WTC11 (cell line): Measurements from ENCODE around the gene DHX58. TPM values are rescaled to one million over a fixed set of nuclear protein-coding genes. Genes with fewer than 3 reads are reported as not detected.

Source experiments
- ATAC-seq: fragments of 200-7000 bp; cut with Tn5 transposase; 2 replicates; pipeline ENCODE4 v1.10.0; 2021; ENCODE audit warnings: mild to moderate bottlenecking, moderate library complexity
- CTCF ChIA-PET: fragments of 300-600 bp; sonication (Branson Sonifier 250); formaldehyde crosslinking; loops from one replicate; lab custom pipeline; 2021; ENCODE audit warnings: antibody characterized with exemption; lab: Charles Lee
- POLR2A ChIA-PET: fragments of 350-600 bp; sonication (Branson Sonifier 250); formaldehyde crosslinking; loops from one replicate; lab custom pipeline; 2021; ENCODE audit warnings: antibody characterized with exemption; lab: Charles Lee
- DNase-seq: peaks from one replicate; pipeline ENCODE4 v3.0.0; 2021; ENCODE audit warnings: low spot score
- H3K27ac Mint-ChIP-seq: 2 replicates; pipeline ENCODE4 v1.8.0; 2021; ENCODE audit warnings: mixed read lengths
- H3K27me3 Mint-ChIP-seq: 2 replicates; pipeline ENCODE4 v1.8.0; 2021; ENCODE audit warnings: low read depth, mild to moderate bottlenecking, moderate library complexity, mixed read lengths
- H3K36me3 Mint-ChIP-seq: 2 replicates; pipeline ENCODE4 v1.8.0; 2021; ENCODE audit warnings: mixed read lengths
- H3K4me1 Mint-ChIP-seq: 2 replicates; pipeline ENCODE4 v1.8.0; 2022; ENCODE audit warnings: mixed read lengths
- H3K4me3 Mint-ChIP-seq: 2 replicates; pipeline ENCODE4 v1.8.0; 2021; ENCODE audit warnings: mild to moderate bottlenecking, moderate library complexity, mixed read lengths
- H3K9me3 Mint-ChIP-seq: 2 replicates; pipeline ENCODE4 v1.8.0; 2021; ENCODE audit warnings: mixed read lengths
- FOXK1 ChIP-seq: sonication (generic); formaldehyde crosslinking; IDR thresholded peaks from 2 replicates; pipeline ENCODE4 v1.8.0; 2022; ENCODE audit warnings: mild to moderate bottlenecking, moderate library complexity, missing genetic modification reagents
- GABPB1 ChIP-seq: sonication (generic); formaldehyde crosslinking; IDR thresholded peaks from 2 replicates; pipeline ENCODE4 v1.8.1; 2023; ENCODE audit warnings: mild to moderate bottlenecking, missing genetic modification reagents
- ZNF396 ChIP-seq: fragments of 250-450 bp; sonication (Bioruptor Pico); IDR thresholded peaks from 2 replicates; pipeline ENCODE4 v1.8.0; 2021; ENCODE audit warnings: mild to moderate bottlenecking, moderate library complexity, borderline replicate concordance
- total RNA-seq: library from RNA; stranded (reverse); gene quantifications from 3 replicates; pipeline ENCODE4 v1.2.3, GENCODE V29; 2021
- TF ChIP-seq, protein P1 (sequence below): sonication (generic); formaldehyde crosslinking; IDR thresholded peaks from 2 replicates; pipeline ENCODE4 v1.8.0; 2022; ENCODE audit warnings: mild to moderate bottlenecking, missing genetic modification reagents
- TF ChIP-seq, protein P2 (sequence below): fragments of 250-450 bp; sonication (Bioruptor Pico); conservative IDR thresholded peaks from 2 replicates; pipeline ENCODE4 v1.9.0; 2021; ENCODE audit warnings: mild to moderate bottlenecking
- TF ChIP-seq, protein P3 (sequence below): sonication (generic); formaldehyde crosslinking; IDR thresholded peaks from 2 replicates; pipeline ENCODE4 v1.8.0; 2023; ENCODE audit warnings: missing genetic modification reagents, mild to moderate bottlenecking, borderline replicate concordance
- TF ChIP-seq, protein P4 (sequence below): sonication (generic); formaldehyde crosslinking; IDR thresholded peaks from 2 replicates; pipeline ENCODE4 v1.8.0; 2022; ENCODE audit warnings: mild to moderate bottlenecking, missing genetic modification reagents
- TF ChIP-seq, protein P5 (sequence below): sonication (generic); formaldehyde crosslinking; IDR thresholded peaks from 2 replicates; pipeline ENCODE4 v1.8.0; 2023; ENCODE audit warnings: mild to moderate bottlenecking, missing genetic modification reagents
- TF ChIP-seq, protein P6 (sequence below): fragments of 250-450 bp; sonication (Bioruptor Pico); IDR thresholded peaks from 2 replicates; pipeline ENCODE4 v1.8.0; 2021; ENCODE audit warnings: mild to moderate bottlenecking

DHX58 gene
- total RNA-seq, 1 experiment from 2014 or later, result 6.3 TPM

DNA sequence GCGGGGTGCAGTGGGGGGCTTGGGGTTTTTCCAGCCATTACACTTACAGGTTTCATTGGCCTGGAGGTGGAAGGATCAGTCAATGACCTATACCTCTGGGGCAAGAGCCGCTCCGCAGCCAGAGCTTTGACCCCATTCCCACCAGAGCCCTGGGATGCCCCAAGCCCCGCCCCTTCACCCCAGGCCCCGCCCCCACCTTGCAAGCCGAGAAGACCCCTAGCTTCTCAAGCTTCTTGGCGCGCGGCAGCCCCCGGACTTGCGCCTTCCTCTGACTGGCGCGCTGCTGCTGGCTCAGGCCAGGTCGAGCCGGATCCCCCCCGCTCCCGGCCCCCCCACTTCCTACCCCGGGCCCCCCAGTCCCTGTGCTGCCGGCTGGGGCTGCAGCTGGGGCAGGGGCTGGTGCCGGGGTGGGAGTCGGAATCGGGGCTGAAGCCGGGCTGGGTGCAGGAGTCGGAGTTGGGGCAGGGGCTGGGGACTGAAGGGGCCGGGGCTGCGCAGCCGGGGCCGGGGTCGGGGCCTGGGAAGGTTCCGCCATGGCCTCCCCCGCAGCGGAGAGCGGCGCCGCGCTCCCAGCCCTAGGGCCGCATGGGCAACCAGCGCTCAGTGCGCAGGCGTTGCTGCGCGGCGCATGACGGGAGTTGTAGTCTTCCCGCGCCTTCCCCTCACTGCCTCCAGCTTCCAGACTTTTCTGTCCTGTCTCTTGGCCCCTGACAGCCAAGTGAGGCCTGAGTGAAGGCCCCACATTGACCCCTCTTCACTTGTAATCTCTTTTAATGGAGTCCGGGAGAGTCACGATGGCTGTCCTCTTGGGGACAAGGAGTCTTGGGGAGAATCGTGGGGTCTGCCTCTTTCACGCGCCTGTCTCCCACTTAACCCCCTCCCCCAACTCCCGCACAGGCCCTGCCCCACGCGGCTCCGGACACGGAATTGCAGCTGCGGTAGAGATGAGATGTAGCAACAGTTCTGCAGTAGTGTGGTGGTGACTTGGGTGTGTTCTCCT lies 8.6 kb upstream of the DHX58 start, which contains the start of gene KAT2A:
KAT2A (minus strand) TSS at position 598 of the 1,000 bp plus-strand sequence; CDS start at position 535, 63 bp downstream.
- no peak for TF ChIP-seq GABPB1 (CRISPR knock-in tag)
- TF ChIP-seq, protein P1, sequence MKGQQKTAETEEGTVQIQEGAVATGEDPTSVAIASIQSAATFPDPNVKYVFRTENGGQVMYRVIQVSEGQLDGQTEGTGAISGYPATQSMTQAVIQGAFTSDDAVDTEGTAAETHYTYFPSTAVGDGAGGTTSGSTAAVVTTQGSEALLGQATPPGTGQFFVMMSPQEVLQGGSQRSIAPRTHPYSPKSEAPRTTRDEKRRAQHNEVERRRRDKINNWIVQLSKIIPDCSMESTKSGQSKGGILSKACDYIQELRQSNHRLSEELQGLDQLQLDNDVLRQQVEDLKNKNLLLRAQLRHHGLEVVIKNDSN (CRISPR knock-in tag), result 0 out of 2 replicates have a peak, but pooled peaks have one; percentile 15
- TF ChIP-seq, protein P2, sequence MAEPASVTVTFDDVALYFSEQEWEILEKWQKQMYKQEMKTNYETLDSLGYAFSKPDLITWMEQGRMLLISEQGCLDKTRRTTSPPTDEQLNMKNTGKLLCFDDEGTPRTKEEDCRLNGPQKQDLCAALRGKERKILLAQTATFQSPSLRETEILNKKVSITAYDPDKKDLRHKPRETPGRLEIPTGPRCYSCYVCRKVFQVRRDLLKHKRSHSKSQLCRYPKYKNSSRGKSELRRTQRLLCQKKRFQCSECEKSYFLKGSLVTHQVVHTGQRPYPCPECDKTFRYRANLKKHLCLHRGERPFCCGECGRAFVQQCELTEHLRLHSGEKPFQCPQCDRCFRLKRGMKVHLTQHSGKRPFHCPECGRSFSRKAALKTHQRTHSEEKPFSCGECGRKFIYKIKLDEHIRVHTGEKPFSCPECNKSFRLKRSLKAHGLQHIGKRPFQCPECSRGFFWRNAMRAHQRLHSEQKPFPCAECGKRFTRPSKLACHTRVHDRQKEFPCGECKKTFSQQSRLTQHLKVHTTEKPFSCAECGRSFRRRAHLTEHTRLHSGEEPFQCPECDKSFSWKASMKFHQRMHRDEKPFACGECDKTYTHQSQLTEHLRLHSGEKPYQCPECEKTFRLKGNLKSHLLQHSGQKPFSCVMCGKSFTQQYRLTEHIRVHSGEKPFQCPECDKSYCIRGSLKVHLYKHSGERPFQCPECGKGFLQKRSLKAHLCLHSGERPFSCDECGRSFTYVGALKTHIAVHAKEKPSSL (CRISPR knock-in tag), result no peak
- TF ChIP-seq, protein P3, sequence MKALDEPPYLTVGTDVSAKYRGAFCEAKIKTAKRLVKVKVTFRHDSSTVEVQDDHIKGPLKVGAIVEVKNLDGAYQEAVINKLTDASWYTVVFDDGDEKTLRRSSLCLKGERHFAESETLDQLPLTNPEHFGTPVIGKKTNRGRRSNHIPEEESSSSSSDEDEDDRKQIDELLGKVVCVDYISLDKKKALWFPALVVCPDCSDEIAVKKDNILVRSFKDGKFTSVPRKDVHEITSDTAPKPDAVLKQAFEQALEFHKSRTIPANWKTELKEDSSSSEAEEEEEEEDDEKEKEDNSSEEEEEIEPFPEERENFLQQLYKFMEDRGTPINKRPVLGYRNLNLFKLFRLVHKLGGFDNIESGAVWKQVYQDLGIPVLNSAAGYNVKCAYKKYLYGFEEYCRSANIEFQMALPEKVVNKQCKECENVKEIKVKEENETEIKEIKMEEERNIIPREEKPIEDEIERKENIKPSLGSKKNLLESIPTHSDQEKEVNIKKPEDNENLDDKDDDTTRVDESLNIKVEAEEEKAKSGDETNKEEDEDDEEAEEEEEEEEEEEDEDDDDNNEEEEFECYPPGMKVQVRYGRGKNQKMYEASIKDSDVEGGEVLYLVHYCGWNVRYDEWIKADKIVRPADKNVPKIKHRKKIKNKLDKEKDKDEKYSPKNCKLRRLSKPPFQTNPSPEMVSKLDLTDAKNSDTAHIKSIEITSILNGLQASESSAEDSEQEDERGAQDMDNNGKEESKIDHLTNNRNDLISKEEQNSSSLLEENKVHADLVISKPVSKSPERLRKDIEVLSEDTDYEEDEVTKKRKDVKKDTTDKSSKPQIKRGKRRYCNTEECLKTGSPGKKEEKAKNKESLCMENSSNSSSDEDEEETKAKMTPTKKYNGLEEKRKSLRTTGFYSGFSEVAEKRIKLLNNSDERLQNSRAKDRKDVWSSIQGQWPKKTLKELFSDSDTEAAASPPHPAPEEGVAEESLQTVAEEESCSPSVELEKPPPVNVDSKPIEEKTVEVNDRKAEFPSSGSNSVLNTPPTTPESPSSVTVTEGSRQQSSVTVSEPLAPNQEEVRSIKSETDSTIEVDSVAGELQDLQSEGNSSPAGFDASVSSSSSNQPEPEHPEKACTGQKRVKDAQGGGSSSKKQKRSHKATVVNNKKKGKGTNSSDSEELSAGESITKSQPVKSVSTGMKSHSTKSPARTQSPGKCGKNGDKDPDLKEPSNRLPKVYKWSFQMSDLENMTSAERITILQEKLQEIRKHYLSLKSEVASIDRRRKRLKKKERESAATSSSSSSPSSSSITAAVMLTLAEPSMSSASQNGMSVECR, result peak; percentile 44; the same call in 1 of the 2 replicates
- TF ChIP-seq, protein P4, sequence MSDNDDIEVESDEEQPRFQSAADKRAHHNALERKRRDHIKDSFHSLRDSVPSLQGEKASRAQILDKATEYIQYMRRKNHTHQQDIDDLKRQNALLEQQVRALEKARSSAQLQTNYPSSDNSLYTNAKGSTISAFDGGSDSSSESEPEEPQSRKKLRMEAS (CRISPR knock-in tag), result peak; percentile 55; the same call in 1 of the 2 replicates
- TF ChIP-seq FOXK1, result 0 out of 2 replicates have a peak, but pooled peaks have one; percentile 55
- TF ChIP-seq, protein P5, sequence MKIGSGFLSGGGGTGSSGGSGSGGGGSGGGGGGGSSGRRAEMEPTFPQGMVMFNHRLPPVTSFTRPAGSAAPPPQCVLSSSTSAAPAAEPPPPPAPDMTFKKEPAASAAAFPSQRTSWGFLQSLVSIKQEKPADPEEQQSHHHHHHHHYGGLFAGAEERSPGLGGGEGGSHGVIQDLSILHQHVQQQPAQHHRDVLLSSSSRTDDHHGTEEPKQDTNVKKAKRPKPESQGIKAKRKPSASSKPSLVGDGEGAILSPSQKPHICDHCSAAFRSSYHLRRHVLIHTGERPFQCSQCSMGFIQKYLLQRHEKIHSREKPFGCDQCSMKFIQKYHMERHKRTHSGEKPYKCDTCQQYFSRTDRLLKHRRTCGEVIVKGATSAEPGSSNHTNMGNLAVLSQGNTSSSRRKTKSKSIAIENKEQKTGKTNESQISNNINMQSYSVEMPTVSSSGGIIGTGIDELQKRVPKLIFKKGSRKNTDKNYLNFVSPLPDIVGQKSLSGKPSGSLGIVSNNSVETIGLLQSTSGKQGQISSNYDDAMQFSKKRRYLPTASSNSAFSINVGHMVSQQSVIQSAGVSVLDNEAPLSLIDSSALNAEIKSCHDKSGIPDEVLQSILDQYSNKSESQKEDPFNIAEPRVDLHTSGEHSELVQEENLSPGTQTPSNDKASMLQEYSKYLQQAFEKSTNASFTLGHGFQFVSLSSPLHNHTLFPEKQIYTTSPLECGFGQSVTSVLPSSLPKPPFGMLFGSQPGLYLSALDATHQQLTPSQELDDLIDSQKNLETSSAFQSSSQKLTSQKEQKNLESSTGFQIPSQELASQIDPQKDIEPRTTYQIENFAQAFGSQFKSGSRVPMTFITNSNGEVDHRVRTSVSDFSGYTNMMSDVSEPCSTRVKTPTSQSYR, result no peak
- no peak for TF ChIP-seq ZNF396 (CRISPR knock-in tag)
- TF ChIP-seq, protein P6, sequence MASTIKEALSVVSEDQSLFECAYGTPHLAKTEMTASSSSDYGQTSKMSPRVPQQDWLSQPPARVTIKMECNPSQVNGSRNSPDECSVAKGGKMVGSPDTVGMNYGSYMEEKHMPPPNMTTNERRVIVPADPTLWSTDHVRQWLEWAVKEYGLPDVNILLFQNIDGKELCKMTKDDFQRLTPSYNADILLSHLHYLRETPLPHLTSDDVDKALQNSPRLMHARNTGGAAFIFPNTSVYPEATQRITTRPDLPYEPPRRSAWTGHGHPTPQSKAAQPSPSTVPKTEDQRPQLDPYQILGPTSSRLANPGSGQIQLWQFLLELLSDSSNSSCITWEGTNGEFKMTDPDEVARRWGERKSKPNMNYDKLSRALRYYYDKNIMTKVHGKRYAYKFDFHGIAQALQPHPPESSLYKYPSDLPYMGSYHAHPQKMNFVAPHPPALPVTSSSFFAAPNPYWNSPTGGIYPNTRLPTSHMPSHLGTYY (CRISPR knock-in tag), result no peak
- H3K27ac Mint-ChIP-seq, result 0 out of 2 replicates have a peak within 1 kb of the TSS, but pooled peaks have one; percentile 19
- H3K4me3 Mint-ChIP-seq, result peak within 1 kb of the TSS; percentile 69
- POLR2A ChIA-PET, result interaction anchor here (0.5 to 1.4 kb wide), 9 partner anchors 13 to 628 kb away, joined by 3 to 6 read pairs (median 3); partner anchors contain the start of genes DNAJC7, KCNH4 and NKIRAS2
- DNase-seq, result peak; percentile 85
- no peaks in the 10 kb centered on the region for H3K9me3 Mint-ChIP-seq
- peak; percentile 73 for ATAC-seq
- CTCF ChIA-PET, result interaction anchor here (0.5 to 4.5 kb wide), 40 partner anchors 9 to 1141 kb away, joined by 3 to 54 read pairs (median 4); partner anchors contain the start of genes CNP, DHX58, DNAJC7 and KCNH4
- no peaks in the 10 kb centered on the region for H3K27me3 Mint-ChIP-seq
- H3K4me1 Mint-ChIP-seq, result peaks cover 31% of the 10 kb centered on the region
- H3K36me3 Mint-ChIP-seq, result peaks cover 26% of the 10 kb centered on the region
